Neural progenitor cell (in vitro differentiated cells): Measurements from ENCODE around the gene KLF13. TPM values are rescaled to one million over a fixed set of nuclear protein-coding genes. Genes with fewer than 3 reads are reported as not detected.
A peak's percentile ranks its signal among the peaks of the same experiment; 100 is the strongest.

Experiments
- DNase-seq: peaks from one replicate; pipeline ENCODE4 v3.0.0-alpha.2; 2016; ENCODE audit warnings: low spot score
- H2AFZ ChIP-seq: fragments of 200-600 bp; sonication (generic); replicated peaks from 2 replicates; pipeline ENCODE4 v1.6.1; 2016; ENCODE audit warnings: antibody characterized with exemption
- H3F3A ChIP-seq: fragments of 200-600 bp; sonication (generic); 2 replicates; pipeline ENCODE4 v1.6.1; 2016; ENCODE audit warnings: antibody characterized with exemption, low read depth
- H3K27ac ChIP-seq: fragments of 200-600 bp; sonication (generic); 2 replicates; pipeline ENCODE4 v1.5.1; 2016; ENCODE audit warnings: mild to moderate bottlenecking
- H3K27me3 ChIP-seq: fragments of 200-600 bp; sonication (generic); 2 replicates; pipeline ENCODE4 v1.6.1; 2016; ENCODE audit warnings: mild to moderate bottlenecking, moderate library complexity
- H3K36me3 ChIP-seq: fragments of 200-600 bp; sonication (generic); 2 replicates; pipeline ENCODE4 v1.5.1; 2016
- H3K4me1 ChIP-seq: fragments of 200-600 bp; sonication (generic); 2 replicates; pipeline ENCODE4 v1.6.1; 2016; ENCODE audit warnings: mixed run types
- H3K4me2 ChIP-seq: fragments of 200-600 bp; sonication (generic); 2 replicates; pipeline ENCODE4 v1.6.1; 2016
- H3K4me3 ChIP-seq: fragments of 200-600 bp; sonication (generic); 2 replicates; pipeline ENCODE4 v1.5.1; 2016
- H3K79me2 ChIP-seq: fragments of 200-600 bp; sonication (generic); 2 replicates; pipeline ENCODE4 v1.6.1; 2016; ENCODE audit warnings: low read depth
- H3K9ac ChIP-seq: fragments of 200-600 bp; sonication (generic); 2 replicates; pipeline ENCODE4 v1.6.1; 2016
- H3K9me3 ChIP-seq: fragments of 200-600 bp; sonication (generic); 2 replicates; pipeline ENCODE4 v1.5.1; 2016; ENCODE audit warnings: low read depth
- H4K20me1 ChIP-seq: fragments of 200-600 bp; sonication (generic); 2 replicates; pipeline ENCODE4 v1.6.1; 2016; ENCODE audit warnings: low read depth
- H3K27ac Mint-ChIP-seq: 3 replicates; pipeline ENCODE4 v1.8.0; 2021; ENCODE audit warnings: mixed read lengths
- H3K27me3 Mint-ChIP-seq: 2 replicates; pipeline ENCODE4 v1.8.0; 2022; ENCODE audit warnings: low read depth, mild to moderate bottlenecking, inconsistent platforms, moderate library complexity, mixed read lengths; ENCODE audit not compliant: insufficient read depth
- H3K36me3 Mint-ChIP-seq: 3 replicates; pipeline ENCODE4 v1.8.0; 2021; ENCODE audit warnings: mixed read lengths
- H3K4me1 Mint-ChIP-seq: 3 replicates; pipeline ENCODE4 v1.8.0; 2021; ENCODE audit warnings: mixed read lengths
- H3K4me3 Mint-ChIP-seq: 3 replicates; pipeline ENCODE4 v1.8.0; 2021; ENCODE audit warnings: mild to moderate bottlenecking, moderate library complexity, mixed read lengths
- H3K9me3 Mint-ChIP-seq: 3 replicates; pipeline ENCODE4 v1.8.0; 2020; ENCODE audit warnings: mixed read lengths
- EZH2 ChIP-seq: fragments of 200-600 bp; sonication (generic); IDR thresholded peaks from 2 replicates; pipeline ENCODE4 v1.6.1; 2017; ENCODE audit warnings: antibody characterized with exemption, mild to moderate bottlenecking, moderate library complexity
- EZH2phosphoT487 ChIP-seq: fragments of 200-600 bp; sonication (generic); IDR thresholded peaks from 2 replicates; pipeline ENCODE4 v1.6.1; 2017; ENCODE audit warnings: antibody characterized with exemption
- total RNA-seq: library from RNA; depleted of rRNA; stranded (reverse); fragments of >200 nt; gene quantifications from 2 replicates; pipeline ENCODE4 v1.2.3, GENCODE V29; 2015; ENCODE audit warnings: low replicate concordance
- TF ChIP-seq, protein P1 (sequence below): fragments of 200-600 bp; sonication (generic); IDR thresholded peaks from 2 replicates; pipeline ENCODE4 v1.5.1; 2017; ENCODE audit warnings: antibody characterized with exemption, mild to moderate bottlenecking

The KLF13 gene
- total RNA-seq, 1 donor from 2014 or later = 11.9 TPM

GRCh38 chr15:31302778-31303725 lies 23.6 kb upstream of the KLF13 start:
- no peak overlapping the region for H3K9ac ChIP-seq
- H3K79me2 ChIP-seq = no peaks in the 10 kb centered on the region
- no peaks in the 10 kb centered on the region for H3K9me3 ChIP-seq
- peak overlapping the region; percentile 64 for H3K4me2 ChIP-seq
- H2AFZ ChIP-seq = no peak overlapping the region
- H3K27me3 ChIP-seq = no peaks in the 10 kb centered on the region
- H3K4me1 ChIP-seq = peaks cover 75% of the 10 kb centered on the region
- H3K36me3 Mint-ChIP-seq = no peaks in the 10 kb centered on the region
- TF ChIP-seq, protein P1, sequence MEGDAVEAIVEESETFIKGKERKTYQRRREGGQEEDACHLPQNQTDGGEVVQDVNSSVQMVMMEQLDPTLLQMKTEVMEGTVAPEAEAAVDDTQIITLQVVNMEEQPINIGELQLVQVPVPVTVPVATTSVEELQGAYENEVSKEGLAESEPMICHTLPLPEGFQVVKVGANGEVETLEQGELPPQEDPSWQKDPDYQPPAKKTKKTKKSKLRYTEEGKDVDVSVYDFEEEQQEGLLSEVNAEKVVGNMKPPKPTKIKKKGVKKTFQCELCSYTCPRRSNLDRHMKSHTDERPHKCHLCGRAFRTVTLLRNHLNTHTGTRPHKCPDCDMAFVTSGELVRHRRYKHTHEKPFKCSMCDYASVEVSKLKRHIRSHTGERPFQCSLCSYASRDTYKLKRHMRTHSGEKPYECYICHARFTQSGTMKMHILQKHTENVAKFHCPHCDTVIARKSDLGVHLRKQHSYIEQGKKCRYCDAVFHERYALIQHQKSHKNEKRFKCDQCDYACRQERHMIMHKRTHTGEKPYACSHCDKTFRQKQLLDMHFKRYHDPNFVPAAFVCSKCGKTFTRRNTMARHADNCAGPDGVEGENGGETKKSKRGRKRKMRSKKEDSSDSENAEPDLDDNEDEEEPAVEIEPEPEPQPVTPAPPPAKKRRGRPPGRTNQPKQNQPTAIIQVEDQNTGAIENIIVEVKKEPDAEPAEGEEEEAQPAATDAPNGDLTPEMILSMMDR = peak; percentile 33
- TF ChIP-seq EZH2 (no peak), EZH2phosphoT487 (no peak)
- no peaks in the 10 kb centered on the region for H4K20me1 ChIP-seq
- peaks cover 31% of the 10 kb centered on the region for H3F3A ChIP-seq
- H3K27ac Mint-ChIP-seq = peak overlapping the region; percentile 50
- H3K4me3 Mint-ChIP-seq = no peak overlapping the region
- H3K4me3 ChIP-seq = no peak overlapping the region
- no peaks in the 10 kb centered on the region for H3K36me3 ChIP-seq
- peaks cover 15% of the 10 kb centered on the region for H3K27me3 Mint-ChIP-seq
- peak; percentile 77 for DNase-seq
- no peaks in the 10 kb centered on the region for H3K9me3 Mint-ChIP-seq
- H3K4me1 Mint-ChIP-seq = peaks cover 69% of the 10 kb centered on the region
- H3K27ac ChIP-seq = no peak overlapping the region

DNA sequence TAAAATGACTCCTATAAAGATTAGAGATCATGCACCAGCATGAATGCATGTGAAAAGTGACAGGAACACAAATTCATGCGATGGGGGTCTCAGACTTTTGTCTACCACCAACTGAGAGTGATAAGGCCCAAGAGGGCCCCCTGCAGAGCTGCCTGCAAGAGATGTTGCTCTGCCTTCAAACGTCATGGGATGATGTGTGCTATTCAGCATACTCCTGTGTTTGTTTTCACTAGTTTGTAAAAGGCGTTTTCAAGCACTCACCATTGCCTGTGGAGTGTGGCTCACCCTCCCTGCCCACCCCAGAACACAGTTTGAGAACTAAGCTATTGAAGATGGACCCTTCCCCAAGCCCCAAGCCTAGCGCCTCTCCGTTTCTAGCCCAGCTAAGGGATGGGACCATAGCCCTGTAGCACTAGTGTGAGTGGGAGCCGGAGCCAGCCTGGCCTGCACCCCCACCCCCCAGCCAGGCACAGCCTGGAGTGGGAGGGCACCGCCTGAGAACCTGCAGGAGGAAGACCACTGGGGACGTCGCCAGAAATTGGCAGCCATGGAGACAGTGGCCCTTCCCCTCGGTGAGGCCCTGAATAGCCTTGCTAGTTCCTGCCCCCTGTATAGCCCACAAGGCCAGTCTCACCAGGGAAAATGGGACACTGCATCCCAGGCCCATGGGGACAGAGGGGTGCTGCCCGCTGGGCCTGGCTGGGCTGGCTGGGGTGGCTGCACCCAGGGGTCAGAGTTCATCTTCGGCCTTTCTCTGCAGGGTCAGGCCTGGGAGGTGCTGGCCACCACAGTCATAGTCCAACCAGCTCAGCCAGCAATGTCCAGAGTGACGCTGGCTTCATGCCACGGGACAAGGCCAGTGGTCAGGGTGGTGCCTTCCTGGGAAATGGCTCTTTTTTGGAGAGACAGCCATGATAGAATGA lies 22.6 kb upstream of the KLF13 start:
- no peaks in the 10 kb centered on the region for H3K36me3 Mint-ChIP-seq
- H3K27ac Mint-ChIP-seq = peak overlapping the region; percentile 50
- no peak for DNase-seq
- H3K36me3 ChIP-seq = no peaks in the 10 kb centered on the region
- H2AFZ ChIP-seq = no peak overlapping the region
- H3K79me2 ChIP-seq = no peaks in the 10 kb centered on the region
- H3F3A ChIP-seq = peaks cover 39% of the 10 kb centered on the region
- no peaks in the 10 kb centered on the region for H4K20me1 ChIP-seq
- H3K27me3 ChIP-seq = no peaks in the 10 kb centered on the region
- H3K27ac ChIP-seq = no peak overlapping the region
- H3K4me3 Mint-ChIP-seq = no peak overlapping the region
- no peaks in the 10 kb centered on the region for H3K9me3 Mint-ChIP-seq
- no peak overlapping the region for H3K4me3 ChIP-seq
- H3K9me3 ChIP-seq = no peaks in the 10 kb centered on the region
- peak overlapping the region; percentile 64 for H3K4me2 ChIP-seq
- H3K4me1 ChIP-seq = peaks cover 81% of the 10 kb centered on the region
- H3K4me1 Mint-ChIP-seq = peaks cover 68% of the 10 kb centered on the region
- no peak for TF ChIP-seq EZH2phosphoT487
- TF ChIP-seq, protein P1 = no peak
- no peak for TF ChIP-seq EZH2
- H3K9ac ChIP-seq = no peak overlapping the region
- H3K27me3 Mint-ChIP-seq = peaks cover 12% of the 10 kb centered on the region

DNA sequence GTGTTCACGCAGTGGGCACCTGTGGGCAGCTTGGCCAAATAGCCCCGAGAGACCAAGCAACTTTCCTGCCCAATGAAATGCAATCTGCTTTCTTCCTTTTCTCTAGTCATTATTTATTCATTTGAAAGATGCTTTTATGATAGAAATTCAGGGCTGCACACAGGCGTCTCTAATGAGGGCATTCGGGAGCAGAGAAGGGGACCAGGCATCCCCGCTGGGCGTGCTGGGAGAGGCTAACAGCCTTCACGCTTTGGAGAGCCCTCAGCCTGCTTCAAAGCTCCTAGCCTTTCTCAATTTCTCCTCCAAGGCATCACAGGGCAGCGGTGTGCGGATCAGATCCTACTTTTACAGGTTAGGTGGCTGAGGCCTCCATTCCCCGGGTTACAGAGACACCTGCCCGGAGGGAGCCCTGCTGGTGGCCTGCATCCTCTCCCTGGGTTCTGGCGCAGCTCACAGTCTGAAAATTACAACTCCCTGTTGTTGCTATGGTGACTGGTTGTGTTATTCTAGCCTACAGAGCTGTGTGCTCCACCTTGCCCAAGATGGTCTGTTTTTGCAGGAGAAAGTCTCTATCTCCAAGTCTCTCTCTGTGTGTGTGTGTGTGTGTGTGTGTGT lies 21.8 kb upstream of the KLF13 start:
- Mint-ChIP-seq H3K4me3 (peak overlapping the region; percentile 28), H3K4me1 (peaks cover 73% of the 10 kb centered on the region)
- DNase-seq = no peak

More for the DNA sequence above, 21.8 kb upstream of the KLF13 start:
- H3K27me3 Mint-ChIP-seq = peaks cover 10% of the 10 kb centered on the region
- TF ChIP-seq, protein P1 = no peak
- no peak for TF ChIP-seq EZH2
- TF ChIP-seq EZH2phosphoT487 = no peak
- no peaks in the 10 kb centered on the region for H3K36me3 ChIP-seq
- no peak overlapping the region for H3K9ac ChIP-seq
- no peaks in the 10 kb centered on the region for H3K27me3 ChIP-seq
- H2AFZ ChIP-seq = no peak overlapping the region
- peaks cover 41% of the 10 kb centered on the region for H3F3A ChIP-seq
- H3K9me3 ChIP-seq = no peaks in the 10 kb centered on the region
- peak overlapping the region; percentile 3 for H3K4me2 ChIP-seq
- no peaks in the 10 kb centered on the region for H4K20me1 ChIP-seq
- H3K36me3 Mint-ChIP-seq = no peaks in the 10 kb centered on the region
- H3K27ac ChIP-seq = no peak overlapping the region
- H3K79me2 ChIP-seq = no peaks in the 10 kb centered on the region
- H3K4me3 ChIP-seq = no peak overlapping the region
- H3K27ac Mint-ChIP-seq = peak overlapping the region; percentile 69
- H3K9me3 Mint-ChIP-seq = no peaks in the 10 kb centered on the region
- H3K4me1 ChIP-seq = peaks cover 87% of the 10 kb centered on the region
